GM20000 (cell line): ENCODE results near the gene NEK8.

Experiments
- DNase-seq: peaks from one replicate; pipeline ENCODE4 v3.0.0; 2012; ENCODE audit warnings: low spot score
- TF ChIP-seq, protein P1 (sequence below): IDR thresholded peaks from 2 replicates; pipeline ENCODE4 v1.5.1; 2012; ENCODE audit warnings: mild to moderate bottlenecking, control low read depth; ENCODE audit errors: extremely low read depth, missing control alignments

NEK8 gene

DNA sequence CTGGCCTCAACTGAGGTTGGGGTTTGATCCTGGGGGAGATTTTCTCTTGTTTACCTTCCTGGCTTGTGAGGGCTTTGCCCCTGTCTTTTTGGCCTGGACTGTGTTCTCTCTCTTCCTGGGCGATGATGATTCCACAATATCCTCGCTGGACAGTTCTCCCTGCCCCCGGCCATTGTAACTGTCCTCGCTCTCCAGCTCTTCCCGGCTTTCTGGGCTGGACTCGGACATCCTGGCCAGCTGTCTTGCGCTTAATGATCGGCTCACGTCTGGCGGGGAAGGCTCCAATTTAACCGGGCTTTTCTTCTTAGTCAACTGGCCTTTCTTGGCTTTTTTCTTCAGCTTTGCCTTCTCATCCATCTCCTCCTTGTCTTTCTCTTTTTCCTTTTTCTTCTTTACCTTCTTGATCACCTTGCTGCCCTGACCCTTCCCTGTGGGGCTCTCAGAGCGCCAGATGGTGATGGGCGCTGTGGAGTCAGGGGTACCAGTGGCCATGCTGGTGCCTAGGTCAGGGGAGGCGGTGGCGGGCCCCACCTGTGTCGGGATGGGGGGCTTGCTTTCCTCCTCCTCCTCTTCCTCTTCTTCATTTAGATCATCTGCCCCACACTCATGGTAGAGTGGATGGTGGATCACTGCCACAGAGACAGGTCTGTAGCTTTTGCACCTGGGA is 24.9 kb upstream of the NEK8 start:
- no peak for DNase-seq
- TF ChIP-seq, protein P1, sequence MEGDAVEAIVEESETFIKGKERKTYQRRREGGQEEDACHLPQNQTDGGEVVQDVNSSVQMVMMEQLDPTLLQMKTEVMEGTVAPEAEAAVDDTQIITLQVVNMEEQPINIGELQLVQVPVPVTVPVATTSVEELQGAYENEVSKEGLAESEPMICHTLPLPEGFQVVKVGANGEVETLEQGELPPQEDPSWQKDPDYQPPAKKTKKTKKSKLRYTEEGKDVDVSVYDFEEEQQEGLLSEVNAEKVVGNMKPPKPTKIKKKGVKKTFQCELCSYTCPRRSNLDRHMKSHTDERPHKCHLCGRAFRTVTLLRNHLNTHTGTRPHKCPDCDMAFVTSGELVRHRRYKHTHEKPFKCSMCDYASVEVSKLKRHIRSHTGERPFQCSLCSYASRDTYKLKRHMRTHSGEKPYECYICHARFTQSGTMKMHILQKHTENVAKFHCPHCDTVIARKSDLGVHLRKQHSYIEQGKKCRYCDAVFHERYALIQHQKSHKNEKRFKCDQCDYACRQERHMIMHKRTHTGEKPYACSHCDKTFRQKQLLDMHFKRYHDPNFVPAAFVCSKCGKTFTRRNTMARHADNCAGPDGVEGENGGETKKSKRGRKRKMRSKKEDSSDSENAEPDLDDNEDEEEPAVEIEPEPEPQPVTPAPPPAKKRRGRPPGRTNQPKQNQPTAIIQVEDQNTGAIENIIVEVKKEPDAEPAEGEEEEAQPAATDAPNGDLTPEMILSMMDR, result no peak

DNA sequence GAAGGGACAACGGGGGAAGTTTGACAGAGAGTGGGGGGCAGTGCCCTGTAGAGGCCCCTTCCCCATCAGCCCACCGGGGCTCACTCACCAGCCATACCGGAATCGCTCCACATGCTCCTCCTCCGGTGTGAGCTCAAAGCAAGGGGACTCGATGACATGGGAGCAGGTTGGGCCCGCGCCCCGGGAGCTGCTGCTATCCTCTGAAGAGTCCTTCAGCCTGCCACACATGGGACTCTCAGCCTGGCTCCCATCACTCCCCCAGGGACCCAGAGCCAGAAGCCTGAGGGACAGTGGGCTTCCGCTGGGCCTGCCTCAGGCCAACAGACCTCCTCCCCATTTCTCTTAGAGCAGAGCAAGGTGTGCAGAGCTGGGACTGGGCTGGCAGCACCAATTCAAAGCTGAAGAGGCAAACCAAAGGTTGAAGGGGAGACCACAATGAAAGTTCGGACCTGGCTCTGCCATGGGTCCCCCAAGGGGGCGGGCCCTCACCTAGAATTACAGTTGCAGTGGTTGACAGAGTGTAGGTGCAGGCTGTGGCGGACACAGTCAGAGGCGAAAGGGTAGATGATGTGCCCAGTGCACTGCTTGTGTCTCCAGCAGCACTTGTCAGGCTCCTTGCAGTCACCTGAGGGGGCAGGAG is 24.2 kb upstream of the NEK8 start:
- no peak for DNase-seq
- TF ChIP-seq, protein P1, result no peak

DNA sequence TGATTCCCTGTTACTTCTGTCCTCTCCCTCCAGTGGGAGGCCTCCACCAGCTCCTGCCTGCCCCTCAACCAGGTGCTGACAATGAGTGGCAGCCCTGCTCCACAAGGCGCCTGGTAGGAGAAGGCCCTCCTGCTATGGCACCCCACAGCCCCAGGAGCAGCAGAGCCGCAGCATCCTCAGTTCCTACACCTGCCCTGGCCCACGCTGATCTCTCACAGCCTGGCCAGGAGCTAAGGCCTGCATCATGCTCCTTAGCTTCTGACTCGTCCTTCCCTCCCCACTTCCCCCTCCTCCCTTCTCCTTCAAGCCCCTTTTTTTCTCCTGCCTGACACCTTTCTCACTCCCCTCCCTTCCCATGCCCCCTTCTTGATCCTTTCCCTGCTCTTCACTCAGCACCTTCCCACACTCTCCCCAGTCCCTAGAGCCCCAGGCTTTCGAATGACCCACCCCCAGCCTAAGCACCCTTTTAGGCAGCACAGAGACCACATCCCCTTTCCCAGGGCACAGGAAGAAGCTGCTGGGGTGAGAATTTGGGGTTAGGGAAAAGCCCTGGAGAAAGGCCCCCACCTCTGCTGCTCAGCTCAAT is 23.4 kb upstream of the NEK8 start:
- no peak for DNase-seq
- TF ChIP-seq, protein P1, result no peak

DNA sequence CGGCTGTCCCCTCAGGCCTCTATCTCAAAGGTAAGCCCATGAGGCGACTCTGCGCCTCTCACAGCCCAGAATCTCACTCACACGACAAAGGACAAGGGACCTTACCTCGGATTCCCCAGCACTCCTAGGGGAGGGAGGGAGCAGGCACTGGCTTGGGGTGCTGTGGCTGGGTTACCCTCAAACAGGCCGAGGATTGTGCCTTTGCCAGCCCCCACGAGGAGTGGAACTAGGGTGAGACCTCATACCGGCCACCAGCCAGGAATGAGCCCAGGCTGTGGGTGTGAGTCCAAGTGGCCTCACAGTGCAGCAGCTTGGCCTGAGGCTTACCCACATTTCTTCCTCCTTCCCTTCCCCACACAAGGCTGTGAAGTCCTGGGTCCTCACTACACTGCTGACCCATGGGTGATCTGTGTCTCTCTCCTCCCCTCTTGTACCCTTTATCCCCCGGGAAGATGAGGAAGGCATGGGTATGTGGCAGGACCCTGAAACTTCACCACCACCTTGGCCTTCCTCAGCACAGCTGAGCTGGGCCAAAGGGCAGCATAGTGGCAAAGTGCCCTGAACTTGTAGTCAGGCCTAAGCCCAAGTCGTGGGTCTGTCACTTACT is 22.8 kb upstream of the NEK8 start:
- TF ChIP-seq, protein P1, result no peak
- DNase-seq, result no peak

DNA sequence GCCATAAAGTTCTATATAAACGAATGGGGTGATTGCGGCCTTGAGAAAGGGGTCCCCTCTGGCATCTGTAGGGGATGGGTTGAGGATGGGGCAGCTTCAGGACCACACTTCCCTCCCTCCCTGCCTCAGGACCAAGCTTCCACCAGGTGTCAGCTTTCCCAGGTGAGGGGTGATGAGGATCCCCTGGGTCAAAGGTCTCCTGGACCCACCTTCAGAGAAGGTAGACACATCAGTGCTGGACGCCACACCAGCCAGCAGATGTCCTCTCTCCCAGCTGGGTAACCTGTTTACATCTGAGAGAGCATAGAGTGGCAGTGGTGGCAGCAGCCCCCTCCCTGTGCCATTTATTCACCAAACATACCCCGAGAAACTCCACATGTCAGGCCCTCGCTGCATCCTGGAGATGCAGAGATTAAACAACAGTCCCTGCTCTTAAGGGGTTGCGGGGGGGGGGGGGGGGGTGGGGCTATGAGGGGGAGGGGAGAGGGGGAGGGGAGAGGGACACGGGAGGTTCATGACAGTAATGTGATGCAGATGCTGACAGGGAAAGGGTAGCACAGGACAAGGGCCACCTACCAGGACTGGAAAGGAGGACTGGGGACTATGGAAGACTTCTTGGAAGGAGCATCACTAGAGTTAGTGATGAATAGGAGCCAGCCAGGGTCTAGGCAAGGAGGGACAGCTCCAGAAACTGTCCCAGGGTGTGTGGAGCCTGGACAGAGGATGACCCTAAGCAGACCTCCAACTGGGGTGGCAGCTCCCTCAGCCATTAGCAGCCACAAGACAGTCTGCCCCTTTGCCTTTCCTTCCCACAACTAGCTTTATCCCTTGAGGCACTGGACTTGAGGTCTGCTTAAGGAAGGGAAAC is 21.9 kb upstream of the NEK8 start:
- no peak for DNase-seq
- TF ChIP-seq, protein P1, result no peak

DNA sequence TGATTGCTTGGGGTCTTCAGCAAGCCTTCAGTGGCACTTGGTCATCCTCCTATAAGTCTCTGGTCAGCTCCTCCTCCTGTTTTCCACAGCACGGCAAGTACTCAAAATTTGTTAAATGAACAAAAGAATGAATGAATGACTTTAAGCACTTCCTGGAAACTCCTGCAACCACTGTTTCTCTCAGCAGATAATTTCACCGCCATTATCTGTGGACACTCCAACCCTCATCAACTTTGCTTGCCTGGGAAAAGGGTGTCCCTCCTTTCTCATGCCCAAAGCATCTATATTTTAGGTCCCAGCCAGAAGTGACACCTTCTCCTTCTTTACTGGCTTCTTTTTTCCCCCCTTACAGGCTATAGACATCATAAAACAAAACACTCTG is 21.3 kb upstream of the NEK8 start:
- TF ChIP-seq, protein P1, result no peak
- DNase-seq, result no peak
